ENCODE results near the gene SOBP. TPM values are rescaled to one million over a fixed set of nuclear protein-coding genes. Genes with fewer than 3 reads are reported as not detected.

Gene SOBP
- total RNA-seq, 2 donors from 2014 or later, result 10.3 to 11.1 TPM

DNA sequence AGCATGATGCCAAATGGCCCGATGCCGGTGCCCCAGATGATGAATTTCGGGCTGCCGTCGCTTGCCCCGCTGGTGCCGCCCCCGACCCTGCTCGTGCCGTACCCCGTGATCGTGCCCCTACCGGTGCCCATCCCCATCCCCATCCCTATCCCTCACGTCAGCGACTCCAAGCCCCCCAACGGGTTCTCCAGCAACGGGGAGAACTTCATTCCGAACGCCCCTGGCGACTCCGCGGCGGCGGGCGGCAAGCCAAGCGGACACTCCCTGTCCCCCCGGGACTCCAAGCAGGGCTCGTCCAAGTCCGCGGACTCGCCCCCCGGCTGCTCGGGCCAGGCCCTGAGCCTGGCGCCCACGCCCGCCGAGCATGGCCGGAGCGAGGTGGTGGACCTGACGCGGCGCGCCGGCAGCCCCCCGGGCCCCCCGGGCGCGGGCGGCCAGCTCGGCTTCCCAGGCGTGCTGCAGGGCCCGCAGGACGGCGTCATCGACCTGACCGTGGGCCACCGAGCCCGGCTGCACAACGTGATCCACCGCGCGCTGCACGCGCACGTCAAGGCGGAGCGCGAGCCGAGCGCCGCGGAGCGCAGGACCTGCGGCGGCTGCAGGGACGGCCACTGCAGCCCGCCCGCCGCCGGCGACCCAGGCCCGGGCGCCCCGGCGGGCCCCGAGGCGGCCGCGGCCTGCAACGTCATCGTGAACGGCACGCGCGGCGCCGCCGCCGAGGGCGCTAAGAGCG, 144.6 kb downstream of the SOBP start:
- Histone ChIP-seq H3K9me3 (no peaks in the 10 kb centered on the region), H3K27ac (no peak overlapping the region), H3K4me1 (ENCODE audit: control insufficient read depth in 1 of 2, low read depth in 2 of 2) (peaks cover 3 to 14% of the 10 kb centered on the region in 2 donors), H3K4me3 (peak overlapping the region; percentile 59), H3K36me3 (no peaks in the 10 kb centered on the region), H3K27me3 (replicated peaks; ENCODE audit: insufficient read depth) (no peaks in the 10 kb centered on the region)
- no peak for DNase-seq (ENCODE audit: low spot score)
- no peak for ATAC-seq (ENCODE audit: insufficient number of reproducible peaks, low FRiP score, low read depth)
- TF ChIP-seq, protein P1, sequence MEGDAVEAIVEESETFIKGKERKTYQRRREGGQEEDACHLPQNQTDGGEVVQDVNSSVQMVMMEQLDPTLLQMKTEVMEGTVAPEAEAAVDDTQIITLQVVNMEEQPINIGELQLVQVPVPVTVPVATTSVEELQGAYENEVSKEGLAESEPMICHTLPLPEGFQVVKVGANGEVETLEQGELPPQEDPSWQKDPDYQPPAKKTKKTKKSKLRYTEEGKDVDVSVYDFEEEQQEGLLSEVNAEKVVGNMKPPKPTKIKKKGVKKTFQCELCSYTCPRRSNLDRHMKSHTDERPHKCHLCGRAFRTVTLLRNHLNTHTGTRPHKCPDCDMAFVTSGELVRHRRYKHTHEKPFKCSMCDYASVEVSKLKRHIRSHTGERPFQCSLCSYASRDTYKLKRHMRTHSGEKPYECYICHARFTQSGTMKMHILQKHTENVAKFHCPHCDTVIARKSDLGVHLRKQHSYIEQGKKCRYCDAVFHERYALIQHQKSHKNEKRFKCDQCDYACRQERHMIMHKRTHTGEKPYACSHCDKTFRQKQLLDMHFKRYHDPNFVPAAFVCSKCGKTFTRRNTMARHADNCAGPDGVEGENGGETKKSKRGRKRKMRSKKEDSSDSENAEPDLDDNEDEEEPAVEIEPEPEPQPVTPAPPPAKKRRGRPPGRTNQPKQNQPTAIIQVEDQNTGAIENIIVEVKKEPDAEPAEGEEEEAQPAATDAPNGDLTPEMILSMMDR (IDR thresholded peaks at IDR 0.05), result no peak

DNA sequence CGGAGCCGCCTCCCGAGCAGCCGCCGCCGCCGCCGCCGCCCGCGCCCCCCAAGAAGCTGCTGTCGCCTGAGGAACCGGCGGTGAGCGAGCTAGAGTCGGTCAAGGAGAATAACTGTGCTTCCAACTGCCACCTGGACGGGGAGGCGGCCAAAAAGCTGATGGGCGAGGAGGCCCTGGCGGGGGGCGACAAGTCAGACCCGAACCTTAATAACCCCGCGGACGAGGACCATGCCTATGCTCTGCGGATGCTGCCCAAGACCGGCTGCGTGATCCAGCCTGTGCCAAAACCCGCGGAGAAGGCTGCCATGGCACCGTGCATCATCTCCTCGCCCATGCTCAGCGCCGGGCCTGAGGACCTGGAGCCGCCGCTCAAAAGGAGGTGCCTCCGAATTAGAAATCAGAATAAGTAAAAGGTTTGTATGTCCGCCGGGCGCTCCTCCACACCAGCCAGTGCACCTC, 145.2 kb downstream of the SOBP start:
- Histone ChIP-seq H3K4me3 (peak overlapping the region; percentile 37), H3K36me3 (no peaks in the 10 kb centered on the region), H3K27ac (no peak overlapping the region), H3K9me3 (no peaks in the 10 kb centered on the region), H3K27me3 (replicated peaks; ENCODE audit: insufficient read depth) (no peaks in the 10 kb centered on the region), H3K4me1 (ENCODE audit: control insufficient read depth in 1 of 2, low read depth in 2 of 2) (peaks cover 0 to 8% of the 10 kb centered on the region in 2 donors)
- no peak for DNase-seq (ENCODE audit: low spot score)
- TF ChIP-seq, protein P1 (IDR thresholded peaks at IDR 0.05), result no peak
- no peak for ATAC-seq (ENCODE audit: insufficient number of reproducible peaks, low FRiP score, low read depth)

DNA sequence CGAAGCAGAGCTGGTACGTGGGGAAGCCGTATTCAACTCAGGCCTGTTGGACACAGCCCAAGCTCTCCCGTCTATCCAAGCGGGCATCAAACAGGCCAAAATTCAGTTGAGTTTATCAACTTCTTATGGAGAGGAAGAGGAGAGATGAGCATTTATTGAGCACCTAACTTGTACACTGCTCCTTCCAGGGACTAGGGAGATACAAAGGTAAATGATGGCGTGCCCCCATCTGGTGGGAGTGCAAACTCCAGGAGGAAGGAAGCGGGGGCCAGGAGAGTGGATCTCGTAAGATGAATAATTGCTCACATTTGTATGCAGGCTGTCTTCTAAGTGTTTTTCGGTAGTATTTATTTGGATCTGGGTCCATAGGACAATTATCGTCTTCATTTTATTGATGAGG, 146.6 kb downstream of the SOBP start:
- no peaks in the 10 kb centered on the region for H3K27me3 ChIP-seq (replicated peaks; ENCODE audit: insufficient read depth)
- H3K27ac ChIP-seq, result no peak overlapping the region
- no peaks in the 10 kb centered on the region for H3K36me3 ChIP-seq
- no peak for ATAC-seq (ENCODE audit: insufficient number of reproducible peaks, low FRiP score, low read depth)
- H3K4me1 ChIP-seq (ENCODE audit: control insufficient read depth in 1 of 2, low read depth in 2 of 2), result peaks cover 0 to 7% of the 10 kb centered on the region in 2 donors
- DNase-seq (ENCODE audit: low spot score), result no peak
- H3K9me3 ChIP-seq, result no peaks in the 10 kb centered on the region
- TF ChIP-seq, protein P1 (IDR thresholded peaks at IDR 0.05), result no peak
- H3K4me3 ChIP-seq, result no peak overlapping the region

DNA sequence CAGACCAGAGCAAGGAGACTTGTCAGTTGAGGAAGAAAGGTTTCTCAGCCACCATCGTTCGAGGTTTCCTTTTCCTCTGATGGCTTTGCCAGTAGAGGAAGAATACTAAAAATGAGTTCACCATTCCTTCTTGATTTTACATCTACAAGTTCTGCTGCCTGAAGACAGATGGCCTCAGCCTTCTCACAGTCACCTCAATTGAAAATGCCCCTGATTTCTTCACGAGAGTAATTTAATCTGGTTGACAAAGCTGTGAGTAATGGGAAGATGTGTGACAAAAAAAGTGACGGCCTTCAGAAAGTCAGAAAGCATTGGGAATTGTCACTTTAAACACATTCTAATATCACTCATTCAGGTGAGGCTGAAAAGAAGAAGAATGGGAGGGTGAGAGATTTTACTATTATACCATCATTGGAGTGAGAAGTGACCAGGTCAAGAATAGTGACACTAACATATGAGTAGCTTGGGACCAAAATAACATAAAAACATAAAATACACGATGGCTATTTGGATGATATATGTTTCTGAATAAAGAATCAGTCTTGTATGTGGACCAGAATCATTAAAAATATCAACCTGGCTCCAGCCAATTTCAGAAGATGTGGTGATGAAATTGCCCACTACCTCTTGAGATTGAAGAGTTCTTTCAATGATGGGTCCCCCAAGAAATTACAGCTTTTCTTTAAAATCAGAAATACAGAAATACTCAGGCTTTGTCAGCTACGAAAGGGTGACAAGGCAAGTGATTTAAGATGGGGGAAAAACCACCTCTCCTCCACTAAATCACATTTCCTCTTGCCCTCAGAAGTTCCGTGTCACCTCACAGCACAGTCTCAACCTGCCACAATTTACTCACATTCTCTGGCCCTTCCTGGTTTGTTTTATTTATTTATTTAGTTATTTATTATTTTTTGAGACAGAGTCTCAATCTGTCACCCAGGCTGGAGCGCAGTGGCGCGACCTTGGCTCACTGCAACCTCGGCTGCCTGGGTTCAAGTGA, 147.7 kb downstream of the SOBP start:
- ATAC-seq (ENCODE audit: insufficient number of reproducible peaks, low FRiP score, low read depth), result no peak
- Histone ChIP-seq H3K36me3 (no peaks in the 10 kb centered on the region), H3K9me3 (no peaks in the 10 kb centered on the region), H3K4me3 (no peak overlapping the region), H3K27ac (no peak overlapping the region), H3K4me1 (ENCODE audit: control insufficient read depth in 1 of 2, low read depth in 2 of 2) (peaks cover 0 to 12% of the 10 kb centered on the region in 2 donors), H3K27me3 (replicated peaks; ENCODE audit: insufficient read depth) (no peaks in the 10 kb centered on the region)
- TF ChIP-seq, protein P1 (IDR thresholded peaks at IDR 0.05), result no peak
- no peak for DNase-seq (ENCODE audit: low spot score)

DNA sequence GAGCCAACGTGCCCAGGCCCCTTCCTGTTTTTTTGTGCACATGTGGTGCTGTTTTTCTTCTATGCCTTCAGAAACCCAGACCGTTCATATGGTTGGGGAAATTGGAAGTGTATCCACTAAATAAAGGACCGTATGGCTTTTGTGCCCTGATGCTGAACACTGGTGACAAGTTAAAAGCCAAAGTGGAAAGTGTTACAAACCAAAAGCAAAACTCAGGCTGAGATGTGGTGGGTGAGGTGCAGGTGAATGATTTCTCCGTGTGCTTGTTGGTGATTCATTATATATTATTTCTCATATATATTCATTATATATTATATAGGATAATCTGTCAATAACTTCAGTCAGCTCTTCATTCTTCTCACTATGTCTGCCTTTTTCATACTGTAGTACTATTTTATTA, 148.6 kb downstream of the SOBP start:
- ATAC-seq (ENCODE audit: insufficient number of reproducible peaks, low FRiP score, low read depth) (no peak), DNase-seq (ENCODE audit: low spot score) (no peak)
- Histone ChIP-seq H3K4me3 (no peak overlapping the region), H3K9me3 (no peaks in the 10 kb centered on the region), H3K27me3 (replicated peaks; ENCODE audit: insufficient read depth) (no peaks in the 10 kb centered on the region), H3K36me3 (no peaks in the 10 kb centered on the region), H3K4me1 (ENCODE audit: control insufficient read depth in 1 of 2, low read depth in 2 of 2) (peaks cover 0 to 12% of the 10 kb centered on the region in 2 donors), H3K27ac (no peak overlapping the region)
- TF ChIP-seq, protein P1 (IDR thresholded peaks at IDR 0.05), result no peak
